ENCODE data around the gene HOXC10. TPM values are rescaled to one million over a fixed set of nuclear protein-coding genes. Genes with fewer than 3 reads are reported as not detected.

Gene HOXC10
- total and polyA plus RNA-seq, 2 of the 8 experiments (the other 6 are each of a cell fraction or from before 2014, with no cell fraction given): not detected

DNA sequence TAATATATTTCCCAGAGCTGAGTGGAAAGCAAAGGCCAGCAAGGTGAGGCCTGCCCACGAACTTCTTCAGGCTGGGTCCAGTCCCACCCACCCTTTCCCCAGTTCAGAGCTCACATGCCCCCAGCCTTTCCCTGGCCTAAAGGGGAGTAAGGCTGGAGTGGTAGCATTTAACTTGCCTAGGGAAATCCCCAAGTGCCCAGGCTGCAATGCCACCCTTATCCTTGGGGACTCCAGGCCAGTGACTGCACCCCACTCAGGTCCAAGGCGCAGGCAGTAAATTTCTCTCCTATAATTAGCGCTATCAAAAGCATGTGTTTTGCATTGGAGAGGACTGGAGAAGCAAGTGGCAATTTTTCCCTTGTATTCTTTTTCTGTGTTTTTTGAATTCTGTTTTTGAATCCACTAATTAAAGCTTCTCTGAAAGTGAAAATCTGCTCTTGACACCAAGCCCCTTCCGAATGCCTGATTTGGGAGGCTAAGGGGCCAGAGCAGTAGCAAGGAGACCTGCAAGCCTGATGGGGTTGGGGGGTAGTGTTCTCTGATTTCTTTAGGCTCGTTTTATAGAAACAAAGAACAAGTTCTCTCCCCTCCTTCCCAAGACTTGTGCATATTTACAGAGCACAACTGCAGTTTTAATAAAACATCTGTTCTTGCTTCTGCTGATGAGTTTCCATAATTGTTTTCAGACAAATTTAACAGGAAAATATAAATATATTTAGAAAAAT lies 39.8 kb downstream of the HOXC10 start (continued):
- TF ChIP-seq, protein P1, sequence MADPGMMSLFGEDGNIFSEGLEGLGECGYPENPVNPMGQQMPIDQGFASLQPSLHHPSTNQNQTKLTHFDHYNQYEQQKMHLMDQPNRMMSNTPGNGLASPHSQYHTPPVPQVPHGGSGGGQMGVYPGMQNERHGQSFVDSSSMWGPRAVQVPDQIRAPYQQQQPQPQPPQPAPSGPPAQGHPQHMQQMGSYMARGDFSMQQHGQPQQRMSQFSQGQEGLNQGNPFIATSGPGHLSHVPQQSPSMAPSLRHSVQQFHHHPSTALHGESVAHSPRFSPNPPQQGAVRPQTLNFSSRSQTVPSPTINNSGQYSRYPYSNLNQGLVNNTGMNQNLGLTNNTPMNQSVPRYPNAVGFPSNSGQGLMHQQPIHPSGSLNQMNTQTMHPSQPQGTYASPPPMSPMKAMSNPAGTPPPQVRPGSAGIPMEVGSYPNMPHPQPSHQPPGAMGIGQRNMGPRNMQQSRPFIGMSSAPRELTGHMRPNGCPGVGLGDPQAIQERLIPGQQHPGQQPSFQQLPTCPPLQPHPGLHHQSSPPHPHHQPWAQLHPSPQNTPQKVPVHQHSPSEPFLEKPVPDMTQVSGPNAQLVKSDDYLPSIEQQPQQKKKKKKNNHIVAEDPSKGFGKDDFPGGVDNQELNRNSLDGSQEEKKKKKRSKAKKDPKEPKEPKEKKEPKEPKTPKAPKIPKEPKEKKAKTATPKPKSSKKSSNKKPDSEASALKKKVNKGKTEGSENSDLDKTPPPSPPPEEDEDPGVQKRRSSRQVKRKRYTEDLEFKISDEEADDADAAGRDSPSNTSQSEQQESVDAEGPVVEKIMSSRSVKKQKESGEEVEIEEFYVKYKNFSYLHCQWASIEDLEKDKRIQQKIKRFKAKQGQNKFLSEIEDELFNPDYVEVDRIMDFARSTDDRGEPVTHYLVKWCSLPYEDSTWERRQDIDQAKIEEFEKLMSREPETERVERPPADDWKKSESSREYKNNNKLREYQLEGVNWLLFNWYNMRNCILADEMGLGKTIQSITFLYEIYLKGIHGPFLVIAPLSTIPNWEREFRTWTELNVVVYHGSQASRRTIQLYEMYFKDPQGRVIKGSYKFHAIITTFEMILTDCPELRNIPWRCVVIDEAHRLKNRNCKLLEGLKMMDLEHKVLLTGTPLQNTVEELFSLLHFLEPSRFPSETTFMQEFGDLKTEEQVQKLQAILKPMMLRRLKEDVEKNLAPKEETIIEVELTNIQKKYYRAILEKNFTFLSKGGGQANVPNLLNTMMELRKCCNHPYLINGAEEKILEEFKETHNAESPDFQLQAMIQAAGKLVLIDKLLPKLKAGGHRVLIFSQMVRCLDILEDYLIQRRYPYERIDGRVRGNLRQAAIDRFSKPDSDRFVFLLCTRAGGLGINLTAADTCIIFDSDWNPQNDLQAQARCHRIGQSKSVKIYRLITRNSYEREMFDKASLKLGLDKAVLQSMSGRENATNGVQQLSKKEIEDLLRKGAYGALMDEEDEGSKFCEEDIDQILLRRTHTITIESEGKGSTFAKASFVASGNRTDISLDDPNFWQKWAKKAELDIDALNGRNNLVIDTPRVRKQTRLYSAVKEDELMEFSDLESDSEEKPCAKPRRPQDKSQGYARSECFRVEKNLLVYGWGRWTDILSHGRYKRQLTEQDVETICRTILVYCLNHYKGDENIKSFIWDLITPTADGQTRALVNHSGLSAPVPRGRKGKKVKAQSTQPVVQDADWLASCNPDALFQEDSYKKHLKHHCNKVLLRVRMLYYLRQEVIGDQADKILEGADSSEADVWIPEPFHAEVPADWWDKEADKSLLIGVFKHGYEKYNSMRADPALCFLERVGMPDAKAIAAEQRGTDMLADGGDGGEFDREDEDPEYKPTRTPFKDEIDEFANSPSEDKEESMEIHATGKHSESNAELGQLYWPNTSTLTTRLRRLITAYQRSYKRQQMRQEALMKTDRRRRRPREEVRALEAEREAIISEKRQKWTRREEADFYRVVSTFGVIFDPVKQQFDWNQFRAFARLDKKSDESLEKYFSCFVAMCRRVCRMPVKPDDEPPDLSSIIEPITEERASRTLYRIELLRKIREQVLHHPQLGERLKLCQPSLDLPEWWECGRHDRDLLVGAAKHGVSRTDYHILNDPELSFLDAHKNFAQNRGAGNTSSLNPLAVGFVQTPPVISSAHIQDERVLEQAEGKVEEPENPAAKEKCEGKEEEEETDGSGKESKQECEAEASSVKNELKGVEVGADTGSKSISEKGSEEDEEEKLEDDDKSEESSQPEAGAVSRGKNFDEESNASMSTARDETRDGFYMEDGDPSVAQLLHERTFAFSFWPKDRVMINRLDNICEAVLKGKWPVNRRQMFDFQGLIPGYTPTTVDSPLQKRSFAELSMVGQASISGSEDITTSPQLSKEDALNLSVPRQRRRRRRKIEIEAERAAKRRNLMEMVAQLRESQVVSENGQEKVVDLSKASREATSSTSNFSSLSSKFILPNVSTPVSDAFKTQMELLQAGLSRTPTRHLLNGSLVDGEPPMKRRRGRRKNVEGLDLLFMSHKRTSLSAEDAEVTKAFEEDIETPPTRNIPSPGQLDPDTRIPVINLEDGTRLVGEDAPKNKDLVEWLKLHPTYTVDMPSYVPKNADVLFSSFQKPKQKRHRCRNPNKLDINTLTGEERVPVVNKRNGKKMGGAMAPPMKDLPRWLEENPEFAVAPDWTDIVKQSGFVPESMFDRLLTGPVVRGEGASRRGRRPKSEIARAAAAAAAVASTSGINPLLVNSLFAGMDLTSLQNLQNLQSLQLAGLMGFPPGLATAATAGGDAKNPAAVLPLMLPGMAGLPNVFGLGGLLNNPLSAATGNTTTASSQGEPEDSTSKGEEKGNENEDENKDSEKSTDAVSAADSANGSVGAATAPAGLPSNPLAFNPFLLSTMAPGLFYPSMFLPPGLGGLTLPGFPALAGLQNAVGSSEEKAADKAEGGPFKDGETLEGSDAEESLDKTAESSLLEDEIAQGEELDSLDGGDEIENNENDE (IDR thresholded peaks at IDR 0.05; ENCODE audit: insufficient replicate concordance, low read length): no peak
- TF ChIP-seq CTBP2 (IDR thresholded peaks at IDR 0.05; ENCODE audit: borderline replicate concordance, insufficient read depth, insufficient read length, low read length): peak; percentile 2
- TF ChIP-seq SP2 (IDR thresholded peaks at IDR 0.05; ENCODE audit: low read length): no peak
- no peak for TF ChIP-seq TBP (IDR thresholded peaks at IDR 0.05; ENCODE audit: low read depth, low read length)
- TF ChIP-seq EZH2 (IDR thresholded peaks at IDR 0.05; ENCODE audit: low read depth, low read length, severe bottlenecking): peak; percentile 10
- TF ChIP-seq MAFK (IDR thresholded peaks at IDR 0.05; ENCODE audit: low read depth, low read length): no peak
- TF ChIP-seq CBX8 (IDR thresholded peaks at IDR 0.05; ENCODE audit: borderline replicate concordance, low read depth, low read length): peak; percentile 55
